Stimulated activated CD4-positive, alpha-beta T cell treated with anti-CD3 and anti-CD28 coated beads, Interleukin-2, amount 100 ng/mL, for 4 hours (primary cell): ENCODE results near the gene PGLYRP4.
"Not testable (repeated sequence)": the region's sequence is repeated elsewhere in the genome, so short reads cannot be mapped to it uniquely, and the experiment has no call there.

Source experiments
- DNase-seq: peaks from one replicate; pipeline ENCODE4 v3.0.0-alpha.2; 2020; ENCODE audit warnings: low read depth

The PGLYRP4 gene

GRCh38 chr1:153337980-153338853, 10.4 kb downstream of the PGLYRP4 start:
- no peak for DNase-seq

- no peak for DNase-seq
Observed at GRCh38 chr1:153336650-153337049, 12.0 kb downstream of the PGLYRP4 start.

- DNase-seq, result no peak
Observed at GRCh38 chr1:153333902-153334301, 14.7 kb downstream of the PGLYRP4 start.

GRCh38 chr1:153324912-153325311, 23.7 kb downstream of the PGLYRP4 start:
- DNase-seq, result no peak

GRCh38 chr1:153322568-153322967, 26.1 kb downstream of the PGLYRP4 start:
- DNase-seq, result no peak

GRCh38 chr1:153318145-153318544, 30.5 kb downstream of the PGLYRP4 start:
- DNase-seq, result not testable (repeated sequence)

- not testable (repeated sequence) for DNase-seq
Observed at GRCh38 chr1:153316013-153316412, 32.6 kb downstream of the PGLYRP4 start.

GRCh38 chr1:153314388-153314787, 34.3 kb downstream of the PGLYRP4 start:
- DNase-seq, result not testable (repeated sequence)

GRCh38 chr1:153313288-153313687, 35.4 kb downstream of the PGLYRP4 start:
- no peak for DNase-seq

- no peak for DNase-seq
Observed at GRCh38 chr1:153312570-153313186, 36.0 kb downstream of the PGLYRP4 start, which contains the start of gene PGLYRP3. Gene PGLYRP3, minus strand, starts transcription at chr1:153312952. Its CDS starts 2,287 bp downstream, at chr1:153310665.

- no peak for DNase-seq
Observed at GRCh38 chr1:153310526-153310925, 38.1 kb downstream of the PGLYRP4 start.

- DNase-seq, result no peak
Observed at GRCh38 chr1:153309441-153309840, 39.2 kb downstream of the PGLYRP4 start.

- DNase-seq, result no peak
Observed at GRCh38 chr1:153308540-153308939, 40.1 kb downstream of the PGLYRP4 start.

- no peak for DNase-seq
Observed at GRCh38 chr1:153307221-153307600, 41.4 kb downstream of the PGLYRP4 start.

GRCh38 chr1:153306303-153307220, 42.1 kb downstream of the PGLYRP4 start:
- no peak for DNase-seq

GRCh38 chr1:153305682-153306081, 43.0 kb downstream of the PGLYRP4 start:
- DNase-seq, result no peak

- DNase-seq, result no peak
Observed at GRCh38 chr1:153302308-153302707, 46.3 kb downstream of the PGLYRP4 start.

GRCh38 chr1:153293851-153294250, 54.8 kb downstream of the PGLYRP4 start:
- no peak for DNase-seq

- DNase-seq, result no peak
Observed at GRCh38 chr1:153293480-153293775, 55.2 kb downstream of the PGLYRP4 start.

- no peak for DNase-seq
Observed at GRCh38 chr1:153292740-153293479, 55.7 kb downstream of the PGLYRP4 start.

- no peak for DNase-seq
Observed at GRCh38 chr1:153292185-153292584, 56.5 kb downstream of the PGLYRP4 start.

GRCh38 chr1:153291514-153291913, 57.1 kb downstream of the PGLYRP4 start:
- no peak for DNase-seq
